Activated effector memory CD4-positive, alpha-beta T cell treated with Interleukin-2 at 50 U/mL for 16 hours (primary cell): Measurements from ENCODE around the gene ZNF324B.
"Not testable (repeated sequence)": the region's sequence is repeated elsewhere in the genome, so short reads cannot be mapped to it uniquely, and the experiment has no call there.

Experiments used
- DNase-seq: peaks from one replicate; pipeline ENCODE4 v3.0.0-alpha.2; 2020

Gene ZNF324B

GRCh38 chr19:58456111-58456510, 4.7 kb downstream of the ZNF324B start:
- no peak for DNase-seq

GRCh38 chr19:58460039-58460438, 8.6 kb downstream of the ZNF324B start:
- no peak for DNase-seq

- no peak for DNase-seq
Observed at GRCh38 chr19:58466089-58466759, 14.8 kb downstream of the ZNF324B start.

GRCh38 chr19:58466760-58467589, 15.6 kb downstream of the ZNF324B start, which contains the start of gene ZNF324:
ZNF324 (plus strand) TSS chr19:58467080; CDS start chr19:58469186, 2,106 bp downstream.
- peak; percentile 97 for DNase-seq

- no peak for DNase-seq
Observed at GRCh38 chr19:58468216-58468839, 16.9 kb downstream of the ZNF324B start.

GRCh38 chr19:58469241-58470013, 18.0 kb downstream of the ZNF324B start:
- no peak for DNase-seq

- DNase-seq = not testable (repeated sequence)
Observed at GRCh38 chr19:58470837-58471543, 19.6 kb downstream of the ZNF324B start.

- DNase-seq = no peak
Observed at GRCh38 chr19:58471736-58472135, 20.3 kb downstream of the ZNF324B start.

GRCh38 chr19:58473775-58474174, 22.4 kb downstream of the ZNF324B start:
- no peak for DNase-seq

GRCh38 chr19:58474291-58474996, 23.0 kb downstream of the ZNF324B start:
- DNase-seq = no peak

- DNase-seq = no peak
Observed at GRCh38 chr19:58474997-58475713, 23.7 kb downstream of the ZNF324B start.

GRCh38 chr19:58475714-58476497, 24.5 kb downstream of the ZNF324B start, which contains the start of gene ZNF446:
ZNF446 (plus strand) TSS chr19:58476352; CDS start chr19:58477219, 867 bp downstream.
- DNase-seq = peak; percentile 95

- DNase-seq = no peak
Observed at GRCh38 chr19:58476498-58477015, 25.1 kb downstream of the ZNF324B start.

GRCh38 chr19:58477130-58477529, 25.7 kb downstream of the ZNF324B start:
- no peak for DNase-seq

- no peak for DNase-seq
Observed at GRCh38 chr19:58477871-58478270, 26.4 kb downstream of the ZNF324B start.

- DNase-seq = no peak
Observed at GRCh38 chr19:58479303-58479702, 27.9 kb downstream of the ZNF324B start.

GRCh38 chr19:58479736-58480480, 28.5 kb downstream of the ZNF324B start:
- no peak for DNase-seq

- DNase-seq = no peak
Observed at GRCh38 chr19:58480481-58480830, 29.0 kb downstream of the ZNF324B start.

GRCh38 chr19:58480831-58481230, 29.4 kb downstream of the ZNF324B start:
- no peak for DNase-seq
